ENCODE measurements around the gene CD96. TPM values are rescaled to one million over a fixed set of nuclear protein-coding genes. Genes with fewer than 3 reads are reported as not detected.

CD96 gene
- total RNA-seq, 1 experiment from 2014 or later: not detected

- H3K23ac ChIP-seq (ENCODE audit: insufficient read length, low read depth, low read length): no peak overlapping the region
- H3K14ac ChIP-seq (ENCODE audit: insufficient read depth, low read length): no peak overlapping the region
- H2BK20ac ChIP-seq (ENCODE audit: low read depth, low read length, poor library complexity, severe bottlenecking): peak overlapping the region; percentile 26
- H2BK12ac ChIP-seq (ENCODE audit: insufficient read length, low read depth, low read length): no peak overlapping the region
- no peak overlapping the region for H3K4ac ChIP-seq (ENCODE audit: low read depth, low read length)
- H4K5ac ChIP-seq (ENCODE audit: insufficient read length, low read depth, low read length): no peak overlapping the region
- H3K79me1 ChIP-seq (ENCODE audit: insufficient read depth, low read depth, low read length, poor library complexity, severe bottlenecking): no peaks in the 10 kb centered on the region
- WGBS (ENCODE audit: extremely low coverage, insufficient read length, low lambda C conversion rate): 100% methylated on average over 1 of the region's 4 CpGs
- no peak overlapping the region for H3K27ac ChIP-seq (ENCODE audit: insufficient read length, low read depth, low read length)
- Mint-ChIP-seq H3K9me3 (no peaks in the 10 kb centered on the region; a peak in 1 of 5 replicates), H3K27me3 (ENCODE audit: low read depth) (no peaks in the 10 kb centered on the region), H3K4me3 (no peak overlapping the region), H3K36me3 (ENCODE audit: insufficient read depth in 1 of 3, low read depth in 3 of 3) (no peaks in the 10 kb centered on the region), H3K4me1 (peaks cover 4 to 6% of the 10 kb centered on the region in 2 experiments; a peak in 2 of 4 replicates), H3K27ac (no peak overlapping the region; a peak in 1 of 7 replicates)
- no peak overlapping the region for H4K91ac ChIP-seq (ENCODE audit: insufficient read length, low read depth, low read length)
- no peaks in the 10 kb centered on the region for H4K20me1 ChIP-seq (ENCODE audit: control insufficient read depth, insufficient read depth, insufficient read length)
- no peak overlapping the region for H3K9ac ChIP-seq (ENCODE audit: extremely low read depth, insufficient read length, low read length)
- TF ChIP-seq, protein P1, sequence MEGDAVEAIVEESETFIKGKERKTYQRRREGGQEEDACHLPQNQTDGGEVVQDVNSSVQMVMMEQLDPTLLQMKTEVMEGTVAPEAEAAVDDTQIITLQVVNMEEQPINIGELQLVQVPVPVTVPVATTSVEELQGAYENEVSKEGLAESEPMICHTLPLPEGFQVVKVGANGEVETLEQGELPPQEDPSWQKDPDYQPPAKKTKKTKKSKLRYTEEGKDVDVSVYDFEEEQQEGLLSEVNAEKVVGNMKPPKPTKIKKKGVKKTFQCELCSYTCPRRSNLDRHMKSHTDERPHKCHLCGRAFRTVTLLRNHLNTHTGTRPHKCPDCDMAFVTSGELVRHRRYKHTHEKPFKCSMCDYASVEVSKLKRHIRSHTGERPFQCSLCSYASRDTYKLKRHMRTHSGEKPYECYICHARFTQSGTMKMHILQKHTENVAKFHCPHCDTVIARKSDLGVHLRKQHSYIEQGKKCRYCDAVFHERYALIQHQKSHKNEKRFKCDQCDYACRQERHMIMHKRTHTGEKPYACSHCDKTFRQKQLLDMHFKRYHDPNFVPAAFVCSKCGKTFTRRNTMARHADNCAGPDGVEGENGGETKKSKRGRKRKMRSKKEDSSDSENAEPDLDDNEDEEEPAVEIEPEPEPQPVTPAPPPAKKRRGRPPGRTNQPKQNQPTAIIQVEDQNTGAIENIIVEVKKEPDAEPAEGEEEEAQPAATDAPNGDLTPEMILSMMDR (conservative IDR thresholded peaks at IDR 0.05): no peak
- H3K4me1 ChIP-seq (ENCODE audit: insufficient read depth, low read length): no peaks in the 10 kb centered on the region; the same call in 1 of the 2 replicates
- H3T11ph ChIP-seq (ENCODE audit: low read length): no peak overlapping the region
- no peak overlapping the region for H3K56ac ChIP-seq (ENCODE audit: insufficient read length, low read depth, low read length)
- no peaks in the 10 kb centered on the region for H3K9me3 ChIP-seq (ENCODE audit: control insufficient read depth, low read depth, low read length)
- no peaks in the 10 kb centered on the region for H3K23me2 ChIP-seq (ENCODE audit: insufficient read length, low read depth, low read length, poor library complexity, severe bottlenecking)
- H3K4me2 ChIP-seq (ENCODE audit: insufficient read depth, insufficient read length, low read length): no peak overlapping the region
- no peaks in the 10 kb centered on the region for H3K79me2 ChIP-seq (ENCODE audit: insufficient read depth, low read length)
- H2AFZ ChIP-seq (ENCODE audit: low read length): no peak overlapping the region
- H2BK120ac ChIP-seq (ENCODE audit: low read depth, low read length, poor library complexity, severe bottlenecking): no peak overlapping the region
- no peak overlapping the region for H4K8ac ChIP-seq (replicated peaks; ENCODE audit: insufficient read length, low read depth, low read length)
- H2BK15ac ChIP-seq (ENCODE audit: low read depth, low read length): no peak overlapping the region
- DNase-seq: no peak
- no peak overlapping the region for H2BK5ac ChIP-seq (ENCODE audit: insufficient read length, low read length)
- no peak overlapping the region for H3K18ac ChIP-seq (ENCODE audit: insufficient read length, low read depth, low read length)
- H2AK5ac ChIP-seq (ENCODE audit: insufficient read length, low read length): no peak overlapping the region
- no peaks in the 10 kb centered on the region for H3K27me3 ChIP-seq (ENCODE audit: insufficient read depth, low read length)
Observed at GRCh38 chr3:111538681-111539083, 3.3 kb upstream of the CD96 start.
